ENCODE data around the gene MRPS18C. TPM values are rescaled to one million over a fixed set of nuclear protein-coding genes. Genes with fewer than 3 reads are reported as not detected.
A peak's percentile ranks its signal among the peaks of the same experiment; 100 is the strongest.

Gene MRPS18C
- total and polyA plus RNA-seq, 9 of the 15 experiments (the other 6 are each of a cell fraction or from before 2014, with no cell fraction given) = 54.3 to 390 (median 138) TPM

GRCh38 chr4:83455281-83456183 is at the start of gene MRPS18C, which contains the start of gene HELQ (continued):
- TF ChIP-seq MGA (IDR thresholded peaks at IDR 0.05) (peak; percentile 49; the same call in 1 of the 2 replicates), SMAD3 (CRISPR knock-in tag; conservative IDR thresholded peaks at IDR 0.05) (no peak), RBM39 (optimal IDR thresholded peaks at IDR 0.05; ENCODE audit: low read depth, low read length) (no peak), ZNF197 (CRISPR knock-in tag; IDR thresholded peaks at IDR 0.05; ENCODE audit: low read depth) (0 out of 2 replicates have a peak, but pooled peaks have one; percentile 47), POLR2H (tag; IDR thresholded peaks at IDR 0.05; ENCODE audit: low read depth) (peak; percentile 89), ZFP30 (CRISPR knock-in tag; IDR thresholded peaks at IDR 0.05; ENCODE audit: borderline replicate concordance) (no peak), L3MBTL2 (IDR thresholded peaks at IDR 0.05) (peak; percentile 76; the same call in 1 of the 2 replicates), ATF6 (CRISPR knock-in tag; IDR thresholded peaks at IDR 0.05) (0 out of 2 replicates have a peak, but pooled peaks have one; percentile 62), TRIM28 (IDR thresholded peaks at IDR 0.05) (peak; percentile 33; the same call in 1 of the 2 replicates), MCM2 (IDR thresholded peaks at IDR 0.05; ENCODE audit: low read depth) (no peak), SRSF1 (IDR thresholded peaks at IDR 0.05; ENCODE audit: low read depth, low read length) (no peak), KAT7 (CRISPR knock-in tag; IDR thresholded peaks at IDR 0.05; ENCODE audit: borderline replicate concordance) (no peak), NCOA4 (IDR thresholded peaks at IDR 0.05; ENCODE audit: partially characterized antibody) (no peak), POLR3G (IDR thresholded peaks at IDR 0.05; ENCODE audit: extremely low read depth, insufficient read length, insufficient replicate concordance) (no peak)
